Fibroblast of upper back skin (primary cell): ENCODE measurements around the gene MAP4K4.
"Not testable (repeated sequence)": the region's sequence is repeated elsewhere in the genome, so short reads cannot be mapped to it uniquely, and the experiment has no call there.

Source experiments
- DNase-seq: peaks from one replicate; pipeline ENCODE4 v3.0.0-alpha.2; 2013

Gene MAP4K4

GRCh38 chr2:101883860-101884259 lies 186.4 kb downstream of the MAP4K4 start:
- peak; percentile 61 for DNase-seq

- no peak for DNase-seq
Measured at GRCh38 chr2:101884423-101884822, 186.9 kb downstream of the MAP4K4 start.

DNA sequence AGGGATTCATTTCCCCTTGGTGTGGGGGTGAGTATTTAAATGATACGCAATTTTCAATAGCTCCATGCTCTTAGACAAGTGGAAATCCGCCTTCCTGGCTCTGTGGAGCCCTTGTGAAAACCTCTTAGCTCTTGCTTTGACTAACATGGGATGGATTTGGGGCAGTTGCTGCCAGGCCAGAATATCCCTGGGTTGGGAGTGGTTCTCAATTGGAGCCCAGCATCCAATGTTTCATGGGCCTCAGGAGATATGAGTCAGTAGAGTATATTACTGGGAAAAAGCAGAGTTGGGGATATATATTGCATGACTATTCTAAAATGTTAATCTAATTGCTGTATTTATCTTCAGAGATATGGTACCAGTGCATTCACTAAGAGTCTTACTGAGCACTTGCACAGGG lies 189.8 kb downstream of the MAP4K4 start:
- DNase-seq, result peak; percentile 38

GRCh38 chr2:101889460-101890098 lies 192.1 kb downstream of the MAP4K4 start:
- DNase-seq, result no peak

- DNase-seq, result no peak
Measured at GRCh38 chr2:101892377-101892776, 194.9 kb downstream of the MAP4K4 start.

GRCh38 chr2:101893681-101894381 lies 196.3 kb downstream of the MAP4K4 start:
- DNase-seq, result no peak

DNA sequence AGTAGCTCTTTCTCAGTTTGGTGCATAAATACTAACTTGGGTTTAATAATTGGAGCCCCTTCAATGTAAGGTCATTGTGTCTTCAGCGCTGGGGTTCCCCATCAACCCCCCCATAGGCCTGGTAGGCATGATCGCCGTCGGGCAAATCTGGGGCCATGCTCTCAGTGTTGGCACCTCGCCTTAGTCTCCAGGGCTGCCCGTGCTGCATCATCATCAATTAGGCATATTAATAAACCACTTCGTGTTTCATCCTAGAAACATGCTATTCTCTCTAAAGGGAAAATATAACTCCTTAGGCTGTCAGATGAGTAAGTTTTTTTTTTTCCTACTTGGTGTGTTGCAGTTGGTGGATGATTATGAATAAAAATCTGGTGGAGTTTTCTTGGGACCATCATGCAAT lies 197.5 kb downstream of the MAP4K4 start:
- no peak for DNase-seq

GRCh38 chr2:101895819-101896322 lies 198.4 kb downstream of the MAP4K4 start:
- DNase-seq, result no peak

DNA sequence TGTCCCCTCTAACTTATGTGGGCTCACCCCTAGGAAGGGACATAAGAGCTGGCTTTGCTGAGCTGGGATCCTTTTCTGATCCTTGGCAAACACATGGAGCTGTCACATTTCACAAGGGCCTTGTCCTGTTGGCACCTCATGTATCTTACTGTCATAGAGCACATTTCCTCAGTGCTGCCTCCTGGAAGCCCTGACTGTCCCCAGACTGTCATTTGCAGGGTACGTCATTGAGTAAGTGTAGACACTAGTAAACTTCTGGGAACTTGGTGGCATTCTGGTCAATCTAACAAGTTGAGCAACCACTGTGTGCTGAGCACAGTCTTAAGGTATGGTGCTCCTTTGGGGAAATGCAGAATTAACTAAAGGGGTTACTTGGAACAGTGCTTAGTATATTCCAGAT lies 199.8 kb downstream of the MAP4K4 start:
- no peak for DNase-seq

- no peak for DNase-seq
Measured at GRCh38 chr2:101899265-101899664, 201.8 kb downstream of the MAP4K4 start.

GRCh38 chr2:101899871-101900270 lies 202.4 kb downstream of the MAP4K4 start:
- no peak for DNase-seq

GRCh38 chr2:101900375-101900774 lies 202.9 kb downstream of the MAP4K4 start:
- DNase-seq, result no peak

DNA sequence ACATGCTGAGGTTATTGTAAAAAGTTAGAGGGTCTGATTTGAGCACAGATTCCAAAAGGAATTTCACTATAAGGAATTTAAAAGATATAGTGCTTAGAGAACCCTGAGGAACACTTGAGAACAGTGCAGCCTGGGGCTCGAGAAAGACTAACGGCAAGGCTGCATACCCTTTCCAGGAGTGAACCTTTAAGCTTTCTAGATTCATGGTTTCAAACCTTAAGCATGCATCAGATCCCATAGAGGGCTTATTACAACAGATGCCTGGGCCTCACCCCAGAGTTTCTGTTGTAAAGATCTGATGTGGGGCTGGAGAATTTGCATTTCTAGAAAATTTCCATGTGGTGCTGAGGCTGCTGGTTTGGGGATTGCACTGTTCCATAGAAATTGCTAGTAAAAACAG lies 203.7 kb downstream of the MAP4K4 start:
- DNase-seq, result no peak

GRCh38 chr2:101902169-101902568 lies 204.7 kb downstream of the MAP4K4 start:
- no peak for DNase-seq

DNA sequence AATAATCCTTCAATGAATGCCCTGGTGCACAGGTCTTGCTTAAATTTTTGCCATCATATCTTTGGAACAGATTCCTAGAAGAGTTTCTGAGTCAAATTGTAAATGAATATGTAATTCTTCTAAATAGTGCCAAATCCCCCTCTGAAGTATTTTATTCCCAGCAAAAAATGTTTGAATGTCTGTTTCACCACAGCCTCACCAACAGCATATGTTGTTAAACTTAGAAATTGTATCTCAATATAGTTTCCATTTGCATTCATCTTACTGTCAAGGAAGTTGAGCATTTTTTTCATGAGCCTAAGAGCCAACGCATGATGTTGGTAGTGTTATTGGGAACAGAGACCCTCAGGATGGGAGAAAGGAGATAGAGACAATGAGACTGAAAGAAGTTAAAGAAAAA lies 207.4 kb downstream of the MAP4K4 start:
- DNase-seq, result no peak

DNA sequence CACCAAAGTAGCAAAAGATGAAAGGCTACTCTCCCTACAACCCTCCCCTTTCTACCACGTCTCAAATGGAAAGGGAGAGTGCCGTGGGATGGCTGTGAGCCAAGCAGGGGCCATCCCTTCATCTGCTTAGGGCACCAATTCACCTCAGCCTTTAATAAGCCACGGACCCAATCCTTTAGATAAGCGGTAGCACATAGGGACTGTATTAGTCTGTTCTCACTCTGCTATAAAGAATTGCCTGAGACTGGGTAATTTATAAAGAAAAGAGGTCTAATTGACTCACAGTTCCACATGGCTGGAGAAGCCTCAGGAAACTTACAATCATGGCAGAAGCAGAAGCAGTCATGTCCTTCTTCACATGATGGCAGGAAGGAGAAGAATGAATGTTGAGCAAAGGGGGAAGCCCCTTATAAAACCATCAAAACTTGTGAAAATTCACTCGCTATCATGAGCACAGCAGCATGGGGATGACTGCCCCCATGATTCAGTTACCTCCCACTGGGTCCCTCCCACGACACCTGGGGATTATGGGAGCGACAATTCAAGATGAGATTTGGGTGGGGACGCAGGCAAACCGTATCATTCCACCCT lies 208.3 kb downstream of the MAP4K4 start:
- no peak for DNase-seq

DNA sequence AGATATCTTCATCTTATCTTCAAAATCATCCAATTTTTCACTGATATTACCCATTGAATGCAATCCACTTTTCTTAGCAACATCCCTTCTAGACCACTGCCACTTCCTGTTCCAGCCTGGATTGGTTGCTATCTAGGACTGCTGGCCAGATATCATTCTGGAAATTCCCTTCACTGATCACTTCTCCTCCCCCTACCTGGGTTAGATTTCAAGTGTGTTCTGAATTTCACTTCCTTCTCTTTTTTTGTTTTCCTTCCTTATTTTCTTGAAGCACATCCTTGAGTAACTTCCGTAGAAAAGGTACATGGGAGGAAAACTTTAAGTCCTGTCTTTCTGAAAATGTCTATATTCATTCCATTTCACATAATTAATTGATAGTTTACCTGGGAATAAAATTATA lies 212.3 kb downstream of the MAP4K4 start:
- no peak for DNase-seq

DNA sequence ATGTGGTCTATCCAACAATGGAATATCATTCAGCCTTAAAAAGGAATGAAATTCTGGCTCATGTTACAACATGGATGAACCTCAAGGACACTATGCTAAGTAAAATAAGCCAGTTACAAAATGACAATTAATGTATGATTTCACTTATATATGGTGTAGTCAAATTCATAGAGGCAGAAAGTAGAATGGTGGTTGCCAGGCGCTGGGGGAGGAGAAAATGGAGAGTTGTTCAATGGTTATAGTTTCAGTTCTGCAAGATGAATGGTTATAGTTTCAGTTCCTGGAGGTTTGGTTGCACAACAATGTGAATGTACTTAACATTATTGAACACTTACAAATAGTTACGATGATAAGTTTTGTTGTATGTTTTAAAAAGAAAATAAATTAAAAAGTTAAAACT lies 215.0 kb downstream of the MAP4K4 start:
- no peak for DNase-seq

GRCh38 chr2:101921319-101921952 lies 223.9 kb downstream of the MAP4K4 start:
- DNase-seq, result no peak

GRCh38 chr2:101921953-101922325 lies 224.4 kb downstream of the MAP4K4 start:
- no peak for DNase-seq

DNA sequence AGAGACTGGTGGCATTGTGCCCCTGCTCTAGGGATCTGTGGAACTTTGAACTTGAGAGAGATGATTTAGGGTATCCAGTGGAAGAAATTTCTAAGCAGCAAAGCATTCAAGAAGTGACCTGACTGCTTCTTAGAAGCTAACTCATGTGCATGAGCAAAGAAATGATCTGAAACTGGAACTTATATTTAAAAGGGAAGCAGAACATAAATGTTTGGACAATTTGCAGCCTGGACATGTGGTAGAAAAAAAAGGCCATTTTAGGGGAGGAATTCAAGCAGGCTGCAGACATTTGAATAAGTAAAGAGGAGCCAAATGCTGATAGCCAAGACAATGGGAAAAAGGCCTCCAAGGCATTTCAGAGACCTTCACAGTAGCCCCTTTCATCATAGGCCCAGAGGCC lies 226.8 kb downstream of the MAP4K4 start:
- DNase-seq, result not testable (repeated sequence)

- DNase-seq, result no peak
Measured at GRCh38 chr2:101930019-101930418, 232.5 kb downstream of the MAP4K4 start.

GRCh38 chr2:101930847-101931246 lies 233.3 kb downstream of the MAP4K4 start:
- no peak for DNase-seq

DNA sequence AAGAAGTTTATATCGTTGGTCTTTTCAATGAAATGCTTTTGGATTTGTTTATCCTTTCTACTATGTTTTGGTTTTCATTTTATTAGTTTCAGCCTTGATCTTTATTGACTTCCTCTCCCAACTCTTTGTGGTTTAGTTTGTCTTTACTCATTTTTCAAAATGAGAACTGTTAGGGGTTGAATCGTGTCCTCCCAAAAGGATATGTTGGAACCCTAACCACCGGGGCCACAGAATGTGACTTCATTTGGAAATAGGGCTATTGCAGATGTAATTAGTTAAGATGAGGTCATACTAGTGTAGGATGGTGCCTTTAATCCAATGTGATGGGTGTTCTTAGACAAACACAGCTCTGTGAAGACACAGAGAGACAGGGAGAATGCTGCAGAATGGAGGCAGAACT lies 233.9 kb downstream of the MAP4K4 start:
- no peak for DNase-seq
